H9 (cell line): ENCODE data around the gene FSIP1. TPM values are rescaled to one million over a fixed set of nuclear protein-coding genes. Genes with fewer than 3 reads are reported as not detected.

Experiments used
- DNase-seq: peaks from one replicate; pipeline ENCODE4 v3.0.0-alpha.2; 2017
- H2AFZ ChIP-seq: one replicate; pipeline ENCODE4 v1.6.1; 2013; ENCODE audit warnings: mild to moderate bottlenecking, low read length, control low read depth, moderate library complexity
- H2AK5ac ChIP-seq: 2 replicates; pipeline ENCODE4 v1.6.1; 2013; ENCODE audit warnings: low read length, control low read depth, mixed read lengths; ENCODE audit not compliant: insufficient read length
- H2BK120ac ChIP-seq: one replicate; pipeline ENCODE4 v1.6.1; 2013; ENCODE audit warnings: low read depth, mild to moderate bottlenecking, low read length, control low read depth, inconsistent platforms; ENCODE audit not compliant: poor library complexity, severe bottlenecking
- H2BK12ac ChIP-seq: 2 replicates; pipeline ENCODE4 v1.6.1; 2013; ENCODE audit warnings: low read length, control low read depth, mixed read lengths, low read depth; ENCODE audit not compliant: insufficient read length
- H2BK15ac ChIP-seq: 2 replicates; pipeline ENCODE4 v1.6.1; 2013; ENCODE audit warnings: low read depth, low read length, control low read depth
- H2BK20ac ChIP-seq: one replicate; pipeline ENCODE4 v1.6.1; 2013; ENCODE audit warnings: low read depth, mild to moderate bottlenecking, low read length, control low read depth, inconsistent platforms; ENCODE audit not compliant: poor library complexity, severe bottlenecking
- H2BK5ac ChIP-seq: 2 replicates; pipeline ENCODE4 v1.6.1; 2013; ENCODE audit warnings: low read length, control low read depth, mixed read lengths; ENCODE audit not compliant: insufficient read length
- H3K14ac ChIP-seq: 2 replicates; pipeline ENCODE4 v1.6.1; 2013; ENCODE audit warnings: low read length, control low read depth; ENCODE audit not compliant: insufficient read depth
- H3K18ac ChIP-seq: 2 replicates; pipeline ENCODE4 v1.6.1; 2013; ENCODE audit warnings: low read depth, mild to moderate bottlenecking, mixed read lengths, low read length, control low read depth; ENCODE audit not compliant: insufficient read length
- H3K23ac ChIP-seq: 2 replicates; pipeline ENCODE4 v1.6.1; 2013; ENCODE audit warnings: low read length, control low read depth, mixed read lengths, low read depth; ENCODE audit not compliant: insufficient read length
- H3K23me2 ChIP-seq: 2 replicates; pipeline ENCODE4 v1.6.1; 2013; ENCODE audit warnings: low read depth, mild to moderate bottlenecking, mixed read lengths, low read length, control low read depth; ENCODE audit not compliant: insufficient read length, poor library complexity, severe bottlenecking
- H3K27ac ChIP-seq: 2 replicates; pipeline ENCODE4 v1.5.1; 2013; ENCODE audit warnings: low read length, control low read depth, mixed read lengths, low read depth; ENCODE audit not compliant: insufficient read length
- H3K27me3 ChIP-seq: 2 replicates; pipeline ENCODE4 v1.6.1; 2013; ENCODE audit warnings: low read length, control low read depth, inconsistent platforms; ENCODE audit not compliant: insufficient read depth
- H3K4ac ChIP-seq: 2 replicates; pipeline ENCODE4 v1.6.1; 2013; ENCODE audit warnings: low read depth, mild to moderate bottlenecking, control low read depth, inconsistent platforms, low read length, moderate library complexity
- H3K4me1 ChIP-seq: 2 replicates; pipeline ENCODE4 v1.6.1; 2013; ENCODE audit warnings: low read length, control low read depth, inconsistent platforms; ENCODE audit not compliant: insufficient read depth
- H3K4me2 ChIP-seq: 2 replicates; pipeline ENCODE4 v1.6.1; 2013; ENCODE audit warnings: low read length, control low read depth, mixed read lengths; ENCODE audit not compliant: insufficient read length, insufficient read depth
- H3K56ac ChIP-seq: 2 replicates; pipeline ENCODE4 v1.6.1; 2013; ENCODE audit warnings: low read depth, mild to moderate bottlenecking, mixed read lengths, low read length, control low read depth; ENCODE audit not compliant: insufficient read length
- H3K79me1 ChIP-seq: 2 replicates; pipeline ENCODE4 v1.6.1; 2013; ENCODE audit warnings: low read depth, mild to moderate bottlenecking, moderate library complexity, low read length, control low read depth, inconsistent platforms; ENCODE audit not compliant: insufficient read depth, poor library complexity, severe bottlenecking
- H3K79me2 ChIP-seq: 2 replicates; pipeline ENCODE4 v1.6.1; 2013; ENCODE audit warnings: low read length, control low read depth, inconsistent platforms; ENCODE audit not compliant: insufficient read depth
- H3K9ac ChIP-seq: 2 replicates; pipeline ENCODE4 v1.6.1; 2013; ENCODE audit warnings: low read length, control low read depth, mixed read lengths; ENCODE audit not compliant: insufficient read length; ENCODE audit errors: extremely low read depth
- H3K9me3 ChIP-seq: one replicate; pipeline ENCODE4 v1.6.1; 2013; ENCODE audit warnings: low read depth, low read length, inconsistent platforms; ENCODE audit not compliant: control insufficient read depth
- H3T11ph ChIP-seq: one replicate; pipeline ENCODE4 v1.6.1; 2013; ENCODE audit warnings: mild to moderate bottlenecking, low read length, control low read depth, inconsistent platforms
- H4K20me1 ChIP-seq: one replicate; pipeline ENCODE4 v1.6.1; 2013; ENCODE audit not compliant: control insufficient read depth, insufficient read length, insufficient read depth
- H4K5ac ChIP-seq: 2 replicates; pipeline ENCODE4 v1.6.1; 2013; ENCODE audit warnings: low read depth, mild to moderate bottlenecking, mixed read lengths, low read length, control low read depth; ENCODE audit not compliant: insufficient read length
- H4K8ac ChIP-seq: replicated peaks from 2 replicates; pipeline ENCODE4 v1.6.1; 2013; ENCODE audit warnings: low read length, control low read depth, mixed read lengths, low read depth; ENCODE audit not compliant: insufficient read length
- H4K91ac ChIP-seq: 2 replicates; pipeline ENCODE4 v1.6.1; 2013; ENCODE audit warnings: low read depth, mild to moderate bottlenecking, moderate library complexity, mixed read lengths, low read length, control low read depth; ENCODE audit not compliant: insufficient read length
- H3K27ac Mint-ChIP-seq, 3 experiments: 2 replicates in 2 of 3; 3 replicates in 1 of 3; pipeline ENCODE4 v1.8.0; 2020 to 2021; ENCODE audit warnings: mixed read lengths in 3 of 3, mild to moderate bottlenecking in 1 of 3, moderate library complexity in 1 of 3
- H3K27me3 Mint-ChIP-seq: 2 replicates; pipeline ENCODE4 v1.8.0; 2021; ENCODE audit warnings: low read depth, mild to moderate bottlenecking, moderate library complexity, mixed read lengths
- H3K36me3 Mint-ChIP-seq, 3 experiments: 2 replicates in 2 of 3; 3 replicates in 1 of 3; pipeline ENCODE4 v1.8.0; 2020 to 2021; ENCODE audit warnings: low read depth in 3 of 3, mixed read lengths in 3 of 3; ENCODE audit not compliant: insufficient read depth in 1 of 3
- H3K4me1 Mint-ChIP-seq, 2 experiments: 2 replicates each; pipeline ENCODE4 v1.8.0; 2020; ENCODE audit warnings: mixed read lengths in 2 of 2
- H3K4me3 Mint-ChIP-seq, 2 experiments: 2 replicates in 1 of 2; 3 replicates in 1 of 2; pipeline ENCODE4 v1.8.0; 2020 to 2021; ENCODE audit warnings: mild to moderate bottlenecking in 2 of 2, mixed read lengths in 2 of 2, moderate library complexity in 1 of 2
- H3K9me3 Mint-ChIP-seq, 2 experiments: 2 replicates in 1 of 2; 3 replicates in 1 of 2; pipeline ENCODE4 v1.8.0; 2020; ENCODE audit warnings: mild to moderate bottlenecking in 2 of 2, mixed read lengths in 2 of 2, moderate library complexity in 1 of 2
- WGBS: extraction: QIAGEN DNeasy Blood & Tissue Kit; methylation state at CpG from one replicate; pipeline ENCODE4 v1.1.7; 2013; ENCODE audit warnings: missing lambda C conversion rate, low lambda C conversion rate, mixed read lengths; ENCODE audit not compliant: insufficient read length; ENCODE audit errors: extremely low coverage; 5-methylcytosine and 5-hydroxymethylcytosine counted together
- total RNA-seq: library from RNA; stranded (reverse); gene quantifications from 2 replicates; pipeline ENCODE4 v1.2.1, GENCODE V29; 2021
- TF ChIP-seq, protein P1 (sequence below): fragments of 200-600 bp; sonication (generic); conservative IDR thresholded peaks from 3 replicates; pipeline ENCODE4 v1.8.0; 2021; ENCODE audit warnings: antibody characterized with exemption, mild to moderate bottlenecking

The FSIP1 gene
- total RNA-seq, 1 experiment from 2014 or later, result 0.96 TPM

GRCh38 chr15:39558421-39558820, 224.2 kb downstream of the FSIP1 start:
- no peak overlapping the region for H3K27ac Mint-ChIP-seq
- H3K79me2 ChIP-seq, result no peaks in the 10 kb centered on the region
- H4K5ac ChIP-seq, result no peak overlapping the region
- no peak overlapping the region for H3T11ph ChIP-seq
- no peak overlapping the region for H3K56ac ChIP-seq
- no peak overlapping the region for H4K91ac ChIP-seq
- H3K4me3 Mint-ChIP-seq, result no peak overlapping the region
- H4K20me1 ChIP-seq, result no peaks in the 10 kb centered on the region
- no peaks in the 10 kb centered on the region; the same call in none of the 2 replicates for H3K27me3 Mint-ChIP-seq
- H3K4me1 Mint-ChIP-seq, result peaks cover 18 to 20% of the 10 kb centered on the region in 2 experiments
- H3K27me3 ChIP-seq, result no peaks in the 10 kb centered on the region
- H2BK20ac ChIP-seq, result no peak overlapping the region
- no peak for DNase-seq
- H2BK12ac ChIP-seq, result no peak overlapping the region
- H3K4me2 ChIP-seq, result no peak overlapping the region
- H3K9me3 Mint-ChIP-seq, result no peaks in the 10 kb centered on the region
- no peak overlapping the region for H2BK120ac ChIP-seq
- no peak overlapping the region for H2AFZ ChIP-seq
- TF ChIP-seq, protein P1, sequence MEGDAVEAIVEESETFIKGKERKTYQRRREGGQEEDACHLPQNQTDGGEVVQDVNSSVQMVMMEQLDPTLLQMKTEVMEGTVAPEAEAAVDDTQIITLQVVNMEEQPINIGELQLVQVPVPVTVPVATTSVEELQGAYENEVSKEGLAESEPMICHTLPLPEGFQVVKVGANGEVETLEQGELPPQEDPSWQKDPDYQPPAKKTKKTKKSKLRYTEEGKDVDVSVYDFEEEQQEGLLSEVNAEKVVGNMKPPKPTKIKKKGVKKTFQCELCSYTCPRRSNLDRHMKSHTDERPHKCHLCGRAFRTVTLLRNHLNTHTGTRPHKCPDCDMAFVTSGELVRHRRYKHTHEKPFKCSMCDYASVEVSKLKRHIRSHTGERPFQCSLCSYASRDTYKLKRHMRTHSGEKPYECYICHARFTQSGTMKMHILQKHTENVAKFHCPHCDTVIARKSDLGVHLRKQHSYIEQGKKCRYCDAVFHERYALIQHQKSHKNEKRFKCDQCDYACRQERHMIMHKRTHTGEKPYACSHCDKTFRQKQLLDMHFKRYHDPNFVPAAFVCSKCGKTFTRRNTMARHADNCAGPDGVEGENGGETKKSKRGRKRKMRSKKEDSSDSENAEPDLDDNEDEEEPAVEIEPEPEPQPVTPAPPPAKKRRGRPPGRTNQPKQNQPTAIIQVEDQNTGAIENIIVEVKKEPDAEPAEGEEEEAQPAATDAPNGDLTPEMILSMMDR, result no peak
- H3K79me1 ChIP-seq, result no peaks in the 10 kb centered on the region
- no peaks in the 10 kb centered on the region for H3K23me2 ChIP-seq
- H3K14ac ChIP-seq, result no peak overlapping the region
- H4K8ac ChIP-seq, result no peak overlapping the region
- no peak overlapping the region for H3K18ac ChIP-seq
- no peak overlapping the region for H2BK5ac ChIP-seq
- no CpG with 5 or more reads among the region's 3 CpGs for WGBS
- no peak overlapping the region for H3K27ac ChIP-seq
- H3K9ac ChIP-seq, result no peak overlapping the region
- H3K9me3 ChIP-seq, result no peaks in the 10 kb centered on the region
- H2BK15ac ChIP-seq, result no peak overlapping the region
- H3K4ac ChIP-seq, result no peak overlapping the region
- H3K36me3 Mint-ChIP-seq, result no peaks in the 10 kb centered on the region
- H2AK5ac ChIP-seq, result no peak overlapping the region
- no peak overlapping the region for H3K23ac ChIP-seq
- H3K4me1 ChIP-seq, result no peaks in the 10 kb centered on the region
